K562 (cell line): ENCODE data around the gene CNPY3. TPM values are rescaled to one million over a fixed set of nuclear protein-coding genes. Genes with fewer than 3 reads are reported as not detected.

Experiments
- ASH1L ChIP-seq: fragments of 450-650 bp; IDR thresholded peaks from 2 replicates; pipeline ENCODE4 v1.6.1; 2018; ENCODE audit warnings: borderline replicate concordance, mild to moderate bottlenecking, low read depth; ENCODE audit not compliant: partially characterized antibody
- ATF7 ChIP-seq: fragments of 450-650 bp; IDR thresholded peaks from 2 replicates; pipeline ENCODE4 v1.7.1; 2014; ENCODE audit warnings: mild to moderate bottlenecking, moderate library complexity
- BCL6 ChIP-seq: fragments of 250-450 bp; sonication (Bioruptor Pico); IDR thresholded peaks from 2 replicates; pipeline ENCODE4 v1.4.0; 2020
- FOXP1 ChIP-seq: sonication (generic); formaldehyde crosslinking; IDR thresholded peaks from 2 replicates; pipeline ENCODE4 v1.8.0; 2022; ENCODE audit warnings: mild to moderate bottlenecking, missing genetic modification reagents
- HES1 ChIP-seq: fragments of 450-650 bp; IDR thresholded peaks from 2 replicates; pipeline ENCODE4 v1.6.1; 2016; ENCODE audit warnings: low read depth, mild to moderate bottlenecking, moderate library complexity
- IRF2 ChIP-seq: sonication (generic); formaldehyde crosslinking; IDR thresholded peaks from 2 replicates; pipeline ENCODE4 v1.8.1; 2022; ENCODE audit warnings: mild to moderate bottlenecking, missing genetic modification reagents
- LCOR ChIP-seq: sonication (generic); formaldehyde crosslinking; IDR thresholded peaks from 2 replicates; pipeline ENCODE4 v1.8.0; 2022; ENCODE audit warnings: mild to moderate bottlenecking, missing genetic modification reagents
- OTX1 ChIP-seq: fragments of 450-650 bp; formaldehyde crosslinking; IDR thresholded peaks from 2 replicates; pipeline ENCODE4 v1.4.0; 2022; ENCODE audit warnings: mild to moderate bottlenecking
- PATZ1 ChIP-seq: fragments of 250-450 bp; sonication (Bioruptor Pico); IDR thresholded peaks from 2 replicates; pipeline ENCODE4 v1.5.0; 2020; ENCODE audit warnings: mild to moderate bottlenecking, borderline replicate concordance
- RUNX1 ChIP-seq: sonication (generic); IDR thresholded peaks from 2 replicates; pipeline ENCODE4 v1.6.1; 2016; ENCODE audit warnings: antibody characterized with exemption, low read depth
- SLC30A9 ChIP-seq: fragments of 250-450 bp; sonication (Bioruptor Pico); IDR thresholded peaks from 2 replicates; pipeline ENCODE4 v1.8.0; 2022; ENCODE audit warnings: mild to moderate bottlenecking, moderate library complexity
- SPI1 ChIP-seq: IDR thresholded peaks from 2 replicates; pipeline ENCODE4 v1.6.1; 2011; ENCODE audit warnings: low read depth, low read length, control low read depth, borderline replicate concordance
- ZBTB26 ChIP-seq: fragments of 450-650 bp; formaldehyde crosslinking; IDR thresholded peaks from 2 replicates; pipeline ENCODE4 v1.4.0; 2022; ENCODE audit warnings: missing genetic modification characterization
- ZBTB43 ChIP-seq: sonication (generic); formaldehyde crosslinking; IDR thresholded peaks from 2 replicates; pipeline ENCODE4 v1.8.0; 2023; ENCODE audit warnings: mild to moderate bottlenecking, missing genetic modification reagents
- ZBTB49 ChIP-seq: sonication (generic); formaldehyde crosslinking; IDR thresholded peaks from 2 replicates; pipeline ENCODE4 v1.8.0; 2022; ENCODE audit warnings: missing genetic modification reagents, mild to moderate bottlenecking, borderline replicate concordance
- ZBTB5 ChIP-seq: fragments of 450-650 bp; IDR thresholded peaks from 2 replicates; pipeline ENCODE4 v1.6.1; 2017; ENCODE audit warnings: antibody characterized with exemption
- ZNF408 ChIP-seq: fragments of 250-450 bp; sonication (Bioruptor Pico); IDR thresholded peaks from 2 replicates; pipeline ENCODE4 v1.4.0; 2020; ENCODE audit warnings: low read depth, mild to moderate bottlenecking, moderate library complexity
- polyA plus RNA-seq, 8 experiments: library from polyadenylated mRNA; depleted of rRNA in 4 of 8; stranded (reverse) in 5 of 8; unstranded in 3 of 8; fragments of >200 nt; fragmentation: Nextera tagmentation in 2 of 8; fragmentation: Illumina TruSeq in 1 of 8; extraction: Ambion mirVana in 2 of 8; extraction: Trizol in 1 of 8; gene quantifications; 2 replicates each; pipeline versions ENCODE4 v1.2.1 to v1.2.3, GENCODE V29; 2011 to 2014; ENCODE audit warnings: inconsistent platforms in 1 of 8, missing spikeins in 1 of 8
- total RNA-seq, 7 experiments: library from RNA; depleted of rRNA in 6 of 7; stranded (reverse); fragments of >200 nt in 6 of 7; fragmentation: Illumina TruSeq in 2 of 7; extraction: Trizol in 2 of 7; gene quantifications; 2 replicates each; pipeline versions ENCODE4 v1.2.1 to v1.2.3, GENCODE V29; 2011 to 2021; ENCODE audit warnings: low replicate concordance in 1 of 7

The CNPY3 gene
- total and polyA plus RNA-seq, 9 of the 15 experiments (the other 6 are each of a cell fraction or from before 2014, with no cell fraction given): 2.4 to 37.4 (median 21.2) TPM

GRCh38 chr6:42928986-42929820, at the start of gene CNPY3 (continued):
- TF ChIP-seq ZBTB43: peak; percentile 56; the same call in 1 of the 2 replicates
- TF ChIP-seq ZBTB5: no peak; the same call in 1 of the 2 replicates
- TF ChIP-seq ATF7: peak; percentile 87
- no peak for TF ChIP-seq SLC30A9 (CRISPR knock-in tag)
- peak; percentile 94 for TF ChIP-seq LCOR (CRISPR knock-in tag)
- TF ChIP-seq PATZ1 (CRISPR knock-in tag): no peak
- TF ChIP-seq RUNX1: no peak
- no peak for TF ChIP-seq OTX1 (CRISPR knock-in tag)
- no peak for TF ChIP-seq BCL6 (CRISPR knock-in tag)
- TF ChIP-seq SPI1: no peak; the same call in 1 of the 2 replicates
- peak; percentile 92 for TF ChIP-seq FOXP1 (CRISPR knock-in tag)
- no peak for TF ChIP-seq ZNF408
- TF ChIP-seq HES1: peak; percentile 70
- TF ChIP-seq ASH1L: peak; percentile 99
- no peak for TF ChIP-seq ZBTB26 (CRISPR knock-in tag)
- no peak for TF ChIP-seq IRF2
- no peak for TF ChIP-seq ZBTB49 (CRISPR knock-in tag)
